ENCODE data around the gene SERPINE2.

SERPINE2 gene

GRCh38 chr2:223967981-223968380 lies 71.1 kb downstream of the SERPINE2 start:
- Histone ChIP-seq H3K27me3 (ENCODE audit: control insufficient read depth, insufficient read depth, low read length, poor library complexity, severe bottlenecking) (no peaks in the 10 kb centered on the region), H3K27ac (ENCODE audit: insufficient read depth, low read depth, low read length, poor library complexity, severe bottlenecking) (no peak overlapping the region), H3K36me3 (ENCODE audit: control insufficient read depth, insufficient read depth, low read length) (peaks cover 21% of the 10 kb centered on the region), H3K4me1 (ENCODE audit: control insufficient read depth, insufficient read depth, low read length) (no peaks in the 10 kb centered on the region), H3K9me3 (ENCODE audit: control insufficient read depth, low read length) (no peaks in the 10 kb centered on the region), H3K4me3 (ENCODE audit: insufficient read depth, low read depth, low read length) (no peak overlapping the region)
- 90 to 100% methylated on average over 1 to 2 of the region's 2 CpGs for WGBS, 2 experiments

DNA sequence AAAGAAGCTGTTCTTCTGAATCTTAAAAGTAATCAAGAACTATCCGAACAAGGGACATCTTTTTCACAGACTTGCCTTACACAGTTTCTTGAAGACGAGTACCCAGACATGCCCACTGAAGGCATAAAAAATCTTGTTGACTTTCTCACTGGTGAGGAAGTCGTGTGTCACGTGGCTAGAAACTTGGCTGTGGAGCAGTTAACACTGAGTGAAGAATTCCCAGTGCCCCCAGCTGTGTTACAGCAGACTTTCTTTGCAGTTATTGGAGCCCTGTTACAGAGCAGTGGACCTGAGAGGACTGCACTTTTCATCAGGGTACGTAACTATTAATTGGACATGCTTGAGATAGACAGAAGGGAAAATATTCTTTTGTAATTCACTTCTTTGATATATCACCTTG lies 79.4 kb downstream of the SERPINE2 start:
- H3K4me3 ChIP-seq (ENCODE audit: insufficient read depth, low read depth, low read length) = no peak overlapping the region
- H3K27me3 ChIP-seq (ENCODE audit: control insufficient read depth, insufficient read depth, low read length, poor library complexity, severe bottlenecking) = no peaks in the 10 kb centered on the region
- H3K4me1 ChIP-seq (ENCODE audit: control insufficient read depth, insufficient read depth, low read length) = peaks cover 23% of the 10 kb centered on the region
- H3K9me3 ChIP-seq (ENCODE audit: control insufficient read depth, low read length) = no peaks in the 10 kb centered on the region
- H3K36me3 ChIP-seq (ENCODE audit: control insufficient read depth, insufficient read depth, low read length) = peaks cover 5% of the 10 kb centered on the region
- H3K27ac ChIP-seq (ENCODE audit: insufficient read depth, low read depth, low read length, poor library complexity, severe bottlenecking) = no peak overlapping the region
- 88 to 93% methylated on average over 5 of the region's 5 CpGs for WGBS, 2 experiments

DNA sequence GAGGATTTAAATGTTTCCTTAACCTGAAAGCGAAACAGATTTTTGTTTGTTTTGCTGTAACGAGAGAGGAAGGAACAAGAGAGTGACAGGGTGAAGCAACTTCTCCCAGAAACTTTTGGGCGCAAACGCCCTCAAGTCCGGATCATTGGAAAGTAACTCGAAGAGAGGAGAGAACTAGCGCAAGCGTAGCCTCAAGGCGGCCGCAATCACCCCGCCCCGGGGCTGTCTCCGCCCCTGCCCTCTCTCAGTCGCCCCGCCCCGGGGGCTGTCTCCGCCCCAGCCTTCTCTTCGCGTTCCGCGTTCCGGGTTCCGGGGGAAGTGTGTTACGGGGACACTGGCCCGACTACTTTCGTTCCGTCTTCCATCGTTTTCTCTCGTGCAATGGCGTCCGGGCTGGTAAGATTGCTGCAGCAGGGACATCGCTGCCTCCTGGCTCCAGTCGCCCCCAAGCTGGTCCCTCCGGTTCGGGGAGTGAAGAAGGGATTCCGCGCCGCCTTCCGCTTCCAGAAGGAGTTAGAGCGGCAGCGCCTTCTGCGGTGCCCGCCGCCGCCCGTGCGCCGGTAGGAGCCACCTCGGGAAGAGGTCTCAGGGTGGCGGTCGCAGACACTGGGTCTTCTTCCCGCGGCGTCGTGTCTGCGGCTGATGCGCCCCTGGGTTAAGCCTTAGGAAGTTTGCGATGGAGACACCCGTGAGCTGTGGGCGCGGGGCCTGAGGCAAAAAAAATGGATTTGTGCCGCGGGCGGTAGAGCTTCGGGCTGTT lies 81.8 kb downstream of the SERPINE2 start, which contains the start of gene MRPL44:
MRPL44 (plus strand) TSS at position 372 of the 760 bp plus-strand sequence; CDS start at position 382, 10 bp downstream.
- WGBS, 2 experiments = 1% methylated on average over 65 of the region's 65 CpGs
- Histone ChIP-seq H3K4me1 (ENCODE audit: control insufficient read depth, insufficient read depth, low read length) (peaks cover 23% of the 10 kb centered on the region), H3K27me3 (ENCODE audit: control insufficient read depth, insufficient read depth, low read length, poor library complexity, severe bottlenecking) (no peaks in the 10 kb centered on the region), H3K4me3 (ENCODE audit: insufficient read depth, low read depth, low read length) (peak within 1 kb of the TSS; percentile 87), H3K36me3 (ENCODE audit: control insufficient read depth, insufficient read depth, low read length) (no peaks in the 10 kb centered on the region), H3K27ac (ENCODE audit: insufficient read depth, low read depth, low read length, poor library complexity, severe bottlenecking) (no peak within 1 kb of the TSS), H3K9me3 (ENCODE audit: control insufficient read depth, low read length) (no peaks in the 10 kb centered on the region)

- no peak overlapping the region for H3K4me3 ChIP-seq (ENCODE audit: insufficient read depth, low read depth, low read length)
- no peaks in the 10 kb centered on the region for H3K27me3 ChIP-seq (ENCODE audit: control insufficient read depth, insufficient read depth, low read length, poor library complexity, severe bottlenecking)
- H3K4me1 ChIP-seq (ENCODE audit: control insufficient read depth, insufficient read depth, low read length) = peaks cover 27% of the 10 kb centered on the region
- H3K27ac ChIP-seq (ENCODE audit: insufficient read depth, low read depth, low read length, poor library complexity, severe bottlenecking) = no peak overlapping the region
- H3K36me3 ChIP-seq (ENCODE audit: control insufficient read depth, insufficient read depth, low read length) = no peaks in the 10 kb centered on the region
- WGBS, 2 experiments = 70 to 74% methylated on average over 4 of the region's 4 CpGs
- H3K9me3 ChIP-seq (ENCODE audit: control insufficient read depth, low read length) = no peaks in the 10 kb centered on the region
Observed at GRCh38 chr2:223956300-223956699, 82.8 kb downstream of the SERPINE2 start.

- no peak overlapping the region for H3K27ac ChIP-seq (ENCODE audit: insufficient read depth, low read depth, low read length, poor library complexity, severe bottlenecking)
- no peaks in the 10 kb centered on the region for H3K36me3 ChIP-seq (ENCODE audit: control insufficient read depth, insufficient read depth, low read length)
- WGBS, 2 experiments = 84 to 86% methylated on average over 3 of the region's 3 CpGs
- no peaks in the 10 kb centered on the region for H3K9me3 ChIP-seq (ENCODE audit: control insufficient read depth, low read length)
- peaks cover 16% of the 10 kb centered on the region for H3K4me1 ChIP-seq (ENCODE audit: control insufficient read depth, insufficient read depth, low read length)
- no peak overlapping the region for H3K4me3 ChIP-seq (ENCODE audit: insufficient read depth, low read depth, low read length)
- no peaks in the 10 kb centered on the region for H3K27me3 ChIP-seq (ENCODE audit: control insufficient read depth, insufficient read depth, low read length, poor library complexity, severe bottlenecking)
Observed at GRCh38 chr2:223954401-223954800, 84.7 kb downstream of the SERPINE2 start.

GRCh38 chr2:223952280-223952968 lies 86.7 kb downstream of the SERPINE2 start:
- Histone ChIP-seq H3K4me1 (ENCODE audit: control insufficient read depth, insufficient read depth, low read length) (peaks cover 11% of the 10 kb centered on the region), H3K36me3 (ENCODE audit: control insufficient read depth, insufficient read depth, low read length) (no peaks in the 10 kb centered on the region), H3K27me3 (ENCODE audit: control insufficient read depth, insufficient read depth, low read length, poor library complexity, severe bottlenecking) (no peaks in the 10 kb centered on the region), H3K9me3 (ENCODE audit: control insufficient read depth, low read length) (no peaks in the 10 kb centered on the region), H3K4me3 (ENCODE audit: insufficient read depth, low read depth, low read length) (no peak overlapping the region), H3K27ac (ENCODE audit: insufficient read depth, low read depth, low read length, poor library complexity, severe bottlenecking) (peak overlapping the region; percentile 92)
- WGBS, 2 experiments = 52 to 59% methylated on average over 6 of the region's 6 CpGs

DNA sequence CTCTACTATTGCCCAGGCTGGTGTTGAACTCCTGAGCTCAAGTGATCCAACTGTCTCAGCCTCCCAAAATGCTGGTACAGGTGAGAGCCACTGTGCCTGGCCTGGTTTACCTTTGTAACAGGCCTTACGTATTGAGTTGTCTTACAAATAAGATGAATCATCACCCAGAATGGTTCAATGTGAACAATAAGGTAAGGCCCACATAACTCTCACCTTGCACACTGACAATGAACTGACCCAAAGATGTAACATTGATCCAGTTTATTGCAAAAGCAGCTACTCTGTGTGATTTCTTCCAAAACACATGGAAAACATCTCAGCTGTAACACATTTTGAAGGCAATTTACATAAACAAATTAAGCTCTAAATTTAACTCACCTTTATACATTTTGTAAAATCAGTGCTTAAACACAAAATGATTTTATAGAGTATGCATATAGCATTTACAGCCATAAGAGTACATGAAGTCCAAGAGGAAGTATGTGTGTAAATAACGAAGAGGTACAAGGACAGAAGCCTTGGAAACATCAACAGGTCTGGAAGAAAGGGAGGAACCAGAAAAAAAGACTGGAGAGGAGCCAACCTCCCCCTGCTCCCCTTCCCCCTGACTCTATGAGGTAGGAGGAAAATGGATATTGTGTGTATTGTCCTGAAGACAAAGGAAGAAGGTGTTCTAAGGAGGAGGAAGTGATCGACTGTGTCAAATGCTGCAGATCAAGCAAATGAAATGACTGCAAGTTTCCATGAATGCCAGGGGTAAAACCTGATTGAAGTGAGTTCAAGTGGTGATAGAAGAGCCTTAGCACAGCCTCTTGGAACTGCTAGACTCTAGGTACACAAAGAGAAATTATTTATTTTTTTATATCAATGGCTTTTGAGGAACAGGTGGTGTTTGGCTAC lies 88.4 kb downstream of the SERPINE2 start:
- H3K4me3 ChIP-seq (ENCODE audit: insufficient read depth, low read depth, low read length) = no peak overlapping the region
- H3K36me3 ChIP-seq (ENCODE audit: control insufficient read depth, insufficient read depth, low read length) = no peaks in the 10 kb centered on the region
- no peaks in the 10 kb centered on the region for H3K27me3 ChIP-seq (ENCODE audit: control insufficient read depth, insufficient read depth, low read length, poor library complexity, severe bottlenecking)
- H3K9me3 ChIP-seq (ENCODE audit: control insufficient read depth, low read length) = no peaks in the 10 kb centered on the region
- WGBS, 2 experiments = 81 to 87% methylated on average over 3 of the region's 3 CpGs
- H3K27ac ChIP-seq (ENCODE audit: insufficient read depth, low read depth, low read length, poor library complexity, severe bottlenecking) = no peak overlapping the region
- H3K4me1 ChIP-seq (ENCODE audit: control insufficient read depth, insufficient read depth, low read length) = peaks cover 9% of the 10 kb centered on the region

- H3K9me3 ChIP-seq (ENCODE audit: control insufficient read depth, low read length) = no peaks in the 10 kb centered on the region
- H3K27ac ChIP-seq (ENCODE audit: insufficient read depth, low read depth, low read length, poor library complexity, severe bottlenecking) = no peak overlapping the region
- 88 to 93% methylated on average over 3 of the region's 3 CpGs for WGBS, 2 experiments
- H3K27me3 ChIP-seq (ENCODE audit: control insufficient read depth, insufficient read depth, low read length, poor library complexity, severe bottlenecking) = no peaks in the 10 kb centered on the region
- peaks cover 9% of the 10 kb centered on the region for H3K4me1 ChIP-seq (ENCODE audit: control insufficient read depth, insufficient read depth, low read length)
- H3K36me3 ChIP-seq (ENCODE audit: control insufficient read depth, insufficient read depth, low read length) = no peaks in the 10 kb centered on the region
- H3K4me3 ChIP-seq (ENCODE audit: insufficient read depth, low read depth, low read length) = no peak overlapping the region
Observed at GRCh38 chr2:223949241-223949840, 89.7 kb downstream of the SERPINE2 start.

DNA sequence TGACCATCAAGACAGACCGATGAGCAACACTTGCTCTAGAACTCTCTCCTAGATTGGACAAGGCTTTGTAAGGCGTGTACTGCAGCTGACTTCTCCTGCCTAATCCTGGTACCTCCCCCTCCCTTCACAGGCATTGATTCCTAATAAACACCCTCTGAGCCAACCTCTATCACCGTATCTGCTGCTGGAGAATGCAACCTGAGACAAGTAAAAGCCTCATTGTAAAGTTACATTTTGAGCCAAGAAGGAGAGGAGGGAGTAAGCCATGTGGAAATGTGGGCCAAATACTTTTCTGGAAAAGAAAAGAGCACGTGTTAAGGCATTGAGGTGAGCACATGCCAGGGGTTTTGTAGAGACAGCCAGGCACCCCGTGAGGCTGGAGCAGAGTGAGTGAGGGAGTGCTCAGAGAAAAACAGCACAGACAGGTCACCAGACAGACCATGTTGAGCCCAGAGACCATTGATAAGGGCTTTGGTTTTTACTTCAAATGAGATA lies 91.3 kb downstream of the SERPINE2 start:
- Histone ChIP-seq H3K27me3 (ENCODE audit: control insufficient read depth, insufficient read depth, low read length, poor library complexity, severe bottlenecking) (no peaks in the 10 kb centered on the region), H3K4me3 (ENCODE audit: insufficient read depth, low read depth, low read length) (no peak overlapping the region), H3K9me3 (ENCODE audit: control insufficient read depth, low read length) (no peaks in the 10 kb centered on the region), H3K36me3 (ENCODE audit: control insufficient read depth, insufficient read depth, low read length) (no peaks in the 10 kb centered on the region), H3K27ac (ENCODE audit: insufficient read depth, low read depth, low read length, poor library complexity, severe bottlenecking) (no peak overlapping the region), H3K4me1 (ENCODE audit: control insufficient read depth, insufficient read depth, low read length) (peaks cover 18% of the 10 kb centered on the region)
- WGBS, 2 experiments = 28 to 35% methylated on average over 5 of the region's 5 CpGs
